HK-2 (cell line): ENCODE data around the gene ALDH3A1.

Experiments
- DNase-seq: peaks from one replicate; pipeline ENCODE4 v3.0.0-alpha.2; 2018; ENCODE audit not compliant: unreplicated experiment

ALDH3A1 gene

GRCh38 chr17:19719355-19720209 lies 28.5 kb downstream of the ALDH3A1 start:
- DNase-seq, result no peak

- no peak for DNase-seq
Observed at GRCh38 chr17:19718613-19719354, 29.3 kb downstream of the ALDH3A1 start.

DNA sequence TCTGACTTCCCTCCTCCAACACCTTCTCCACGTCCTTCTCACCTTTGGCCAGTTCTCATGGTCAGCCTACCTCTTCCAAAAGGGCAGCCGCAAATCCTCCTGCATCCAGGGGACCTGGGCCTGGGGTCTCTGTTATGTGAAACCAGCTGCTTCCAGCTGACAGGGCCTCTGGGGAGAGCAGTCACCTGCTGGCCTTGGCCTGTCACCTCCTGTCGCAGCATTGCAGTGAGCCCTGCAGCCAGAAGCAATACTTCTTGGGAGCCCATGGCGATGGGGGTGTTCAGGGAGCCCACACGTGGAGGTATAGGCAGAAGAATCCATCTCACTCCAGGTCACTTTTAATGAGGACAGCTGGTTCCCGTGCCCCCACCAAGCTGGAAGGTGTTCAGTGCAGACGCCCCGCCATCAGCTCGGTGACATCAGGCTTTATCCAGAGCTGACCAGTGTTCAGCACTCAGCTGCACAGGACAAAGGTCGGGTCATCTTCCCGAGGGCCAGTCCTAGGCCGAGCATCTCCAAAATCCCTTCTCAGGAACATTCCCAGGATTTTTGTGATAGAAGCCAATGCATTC lies 30.0 kb downstream of the ALDH3A1 start:
- no peak for DNase-seq

DNA sequence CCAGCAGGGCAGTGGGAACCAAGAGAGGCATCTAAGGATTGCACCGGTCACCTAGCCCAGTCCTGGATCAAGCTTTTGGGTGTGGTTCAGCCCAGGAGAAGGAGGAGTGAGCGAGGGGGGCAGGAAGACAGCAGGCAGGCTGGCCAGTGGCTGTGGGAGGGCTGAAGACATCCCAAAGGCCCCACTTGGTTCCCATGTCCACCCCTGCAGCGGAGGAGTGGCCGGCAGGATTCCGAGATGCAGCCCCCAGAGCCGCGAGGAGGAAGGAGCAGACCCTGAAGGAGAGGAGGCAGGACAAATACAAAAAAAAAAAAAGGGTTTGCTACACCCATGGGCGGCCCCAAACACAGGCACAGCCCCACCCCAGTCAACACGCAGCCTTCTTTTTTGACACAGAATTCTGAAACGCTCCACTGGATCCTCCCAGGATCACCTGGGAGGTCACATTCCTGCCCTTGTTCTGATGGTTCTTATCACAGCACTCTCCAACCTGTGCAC lies 30.6 kb downstream of the ALDH3A1 start:
- DNase-seq, result no peak

GRCh38 chr17:19717031-19717360 lies 31.1 kb downstream of the ALDH3A1 start:
- no peak for DNase-seq

- DNase-seq, result peak; percentile 57
Observed at GRCh38 chr17:19716108-19717030, 31.7 kb downstream of the ALDH3A1 start, which contains the start of gene SLC47A2. TSS of gene SLC47A2 (minus strand) at chr17:19716584. CDS start at chr17:19716555, 29 bp downstream.

- DNase-seq, result no peak
Observed at GRCh38 chr17:19714542-19715411, 33.3 kb downstream of the ALDH3A1 start.

DNA sequence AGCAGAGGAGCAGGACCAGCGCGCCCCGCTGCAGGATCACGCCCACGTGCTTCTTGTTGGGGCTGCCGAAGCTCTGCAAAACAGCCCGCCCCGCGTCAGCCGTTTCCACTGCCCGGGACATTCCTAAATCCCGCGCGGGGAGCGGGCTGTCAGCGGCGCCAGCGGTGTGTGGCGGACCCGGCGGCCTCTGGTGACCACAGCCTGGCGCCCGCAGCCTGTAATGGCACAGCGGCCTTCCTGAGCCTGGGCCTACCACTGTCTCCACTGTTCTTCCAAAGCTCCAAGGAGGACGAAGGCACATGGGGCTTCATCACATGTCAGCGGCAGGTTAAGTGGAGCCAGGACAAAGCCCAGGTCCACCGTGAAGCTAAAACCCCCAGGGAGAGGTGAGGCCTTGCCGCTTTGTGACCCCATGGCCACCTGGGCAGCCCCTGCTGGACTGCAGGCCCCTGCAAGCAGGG lies 34.2 kb downstream of the ALDH3A1 start:
- no peak for DNase-seq

- no peak for DNase-seq
Observed at GRCh38 chr17:19713462-19713861, 34.6 kb downstream of the ALDH3A1 start.

DNA sequence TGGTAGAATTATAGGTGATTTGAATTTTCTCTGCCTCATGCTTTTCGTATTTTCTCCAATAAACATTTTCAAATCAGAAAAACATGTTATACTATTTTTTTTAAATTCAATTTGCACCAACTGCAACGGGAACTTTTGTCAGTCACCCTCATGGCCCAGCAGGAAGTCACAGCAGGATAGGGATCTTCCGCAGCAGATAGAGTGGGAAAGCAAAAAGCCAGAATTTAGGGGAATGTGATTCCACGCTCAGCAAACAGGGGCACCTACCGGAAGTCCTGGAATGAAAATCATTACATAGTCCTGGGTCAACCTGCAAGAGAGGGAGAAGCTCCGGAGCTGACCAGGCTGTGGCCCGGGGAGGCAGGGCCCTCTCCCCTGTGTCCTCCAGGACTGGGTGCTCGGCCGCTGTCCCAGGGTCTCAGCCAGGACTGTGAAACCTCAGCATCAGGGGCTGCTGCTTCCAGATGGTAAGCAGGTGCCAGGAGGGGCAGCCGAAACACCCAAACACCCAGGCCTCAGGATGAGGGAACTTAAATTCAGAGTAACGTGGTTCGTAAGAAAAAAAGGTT lies 35.6 kb downstream of the ALDH3A1 start:
- DNase-seq, result no peak

DNA sequence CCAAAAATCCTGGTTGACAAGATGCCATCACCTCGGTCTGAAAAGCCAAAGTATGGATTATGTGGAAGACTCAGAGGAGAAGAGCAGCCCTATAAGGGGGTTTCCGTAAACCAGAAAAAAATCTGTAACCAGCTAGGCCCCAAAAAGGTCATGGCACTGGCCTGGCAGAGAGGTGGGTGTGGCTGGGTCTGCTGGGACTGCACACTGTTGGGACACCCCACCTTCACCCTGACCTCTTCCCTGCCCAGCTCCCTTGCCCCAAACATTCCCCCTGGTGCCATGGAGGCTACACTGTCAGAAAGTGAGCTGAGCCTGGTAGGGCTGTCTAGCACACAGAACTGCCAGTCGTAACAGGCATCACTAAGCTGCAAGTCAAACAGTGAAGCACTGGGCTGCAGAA lies 38.3 kb downstream of the ALDH3A1 start:
- DNase-seq, result no peak

DNA sequence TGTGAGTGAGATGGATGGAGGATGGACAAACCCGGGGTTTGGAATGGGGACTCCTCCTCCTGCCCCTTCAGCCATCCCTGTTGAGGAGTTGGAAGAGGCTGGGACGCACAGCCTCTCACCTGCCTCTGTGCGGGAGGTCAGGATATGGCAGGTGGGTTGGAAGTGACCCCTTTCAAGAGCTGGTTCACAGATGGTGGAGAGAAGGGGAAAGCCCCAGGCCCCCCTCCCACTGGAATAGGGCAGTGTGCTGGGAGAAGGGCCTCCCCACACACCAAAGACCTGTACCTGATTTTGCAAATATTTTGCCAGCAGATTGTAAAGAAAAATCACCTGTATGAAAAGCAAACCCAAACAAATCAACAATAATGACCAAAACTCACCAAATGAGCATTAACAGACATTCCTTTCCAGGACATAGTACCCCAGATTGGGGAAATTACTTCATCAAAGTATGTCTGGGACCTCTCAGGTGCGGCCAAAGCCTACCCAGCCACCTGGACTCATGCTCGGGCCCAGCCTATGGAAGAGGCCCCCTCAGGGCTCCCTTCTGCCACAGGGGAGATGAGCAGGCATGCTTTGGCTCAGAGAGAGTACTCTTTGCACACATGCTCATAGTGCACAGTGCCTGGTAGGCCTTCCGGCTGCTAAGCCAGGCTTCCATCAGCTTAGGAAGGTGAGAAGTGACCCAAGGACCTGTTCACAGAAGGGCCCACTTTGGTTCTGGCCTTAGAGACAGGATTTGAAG lies 39.5 kb downstream of the ALDH3A1 start:
- DNase-seq, result no peak

- no peak for DNase-seq
Observed at GRCh38 chr17:19707728-19708221, 40.3 kb downstream of the ALDH3A1 start.

GRCh38 chr17:19706791-19707727 lies 41.0 kb downstream of the ALDH3A1 start:
- no peak for DNase-seq

- DNase-seq, result no peak
Observed at GRCh38 chr17:19705771-19706770, 42.0 kb downstream of the ALDH3A1 start.

DNA sequence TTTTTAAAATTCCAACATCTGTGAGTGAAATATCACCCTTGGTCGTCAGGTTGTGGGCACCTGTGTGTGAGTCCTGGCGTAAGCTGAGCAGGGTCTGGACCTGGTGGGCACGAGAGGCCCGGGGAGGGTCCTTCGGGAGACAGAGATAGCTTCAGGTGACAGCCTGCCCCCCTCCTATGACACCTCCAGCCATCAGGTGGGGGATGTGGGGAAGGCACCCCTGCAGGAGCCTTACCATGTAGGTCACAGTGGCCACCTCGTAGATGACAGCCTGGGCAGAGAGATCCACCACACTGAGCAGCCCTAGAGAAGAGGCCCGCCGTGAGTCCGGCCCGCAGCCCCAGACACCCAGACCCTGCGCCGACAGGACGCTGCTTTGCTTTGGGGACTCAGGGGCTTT lies 42.9 kb downstream of the ALDH3A1 start:
- no peak for DNase-seq
